Adrenal gland (tissue), 5 donors: Measurements from ENCODE around the gene APOA1.

Experiments
- POLR2A ChIP-seq, 2 donors: fragments of 450-650 bp; IDR thresholded peaks; one replicate each; pipeline ENCODE4 v1.6.1; 2017; ENCODE audit warnings: antibody characterized with exemption in 2 of 2, mild to moderate bottlenecking in 2 of 2, moderate library complexity in 1 of 2
- TF ChIP-seq, protein P1 (sequence below), 6 experiments: fragments of 450-650 bp in 4 of 6; fragments of 200-600 bp in 2 of 6; sonication (generic) in 1 of 6; IDR thresholded peaks; 1 replicate in 5 of 6; 2 replicates in 1 of 6; pipeline versions ENCODE4 v1.5.1 to v1.8.0; 2016 to 2021; ENCODE audit warnings: antibody characterized with exemption in 6 of 6, mild to moderate bottlenecking in 2 of 6, moderate library complexity in 1 of 6
- donor health status: DM: no; HTN: no; CAD: no.

DNA sequence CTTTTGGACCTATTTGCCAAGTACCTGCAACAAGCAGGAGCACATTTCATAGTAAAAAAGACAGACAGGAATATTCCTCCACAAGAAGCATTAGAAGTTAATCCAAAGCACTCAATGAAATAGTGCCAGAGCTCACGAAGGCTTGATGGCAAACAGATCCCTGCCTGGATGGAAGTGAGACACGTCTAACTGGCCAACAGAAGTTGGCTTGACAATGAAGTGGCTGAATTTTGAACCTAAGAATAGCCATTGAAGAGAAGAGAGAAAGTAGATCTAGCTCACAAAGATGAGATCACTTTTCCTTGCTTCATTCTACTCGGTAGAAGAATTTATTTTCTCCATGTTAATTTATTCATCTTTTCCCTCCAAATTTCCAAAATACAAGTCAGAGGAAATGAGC is 30.6 kb upstream of the APOA1 start:
- no peak for TF ChIP-seq POLR2A (IDR thresholded peaks at IDR 0.05)
- TF ChIP-seq, protein P1, sequence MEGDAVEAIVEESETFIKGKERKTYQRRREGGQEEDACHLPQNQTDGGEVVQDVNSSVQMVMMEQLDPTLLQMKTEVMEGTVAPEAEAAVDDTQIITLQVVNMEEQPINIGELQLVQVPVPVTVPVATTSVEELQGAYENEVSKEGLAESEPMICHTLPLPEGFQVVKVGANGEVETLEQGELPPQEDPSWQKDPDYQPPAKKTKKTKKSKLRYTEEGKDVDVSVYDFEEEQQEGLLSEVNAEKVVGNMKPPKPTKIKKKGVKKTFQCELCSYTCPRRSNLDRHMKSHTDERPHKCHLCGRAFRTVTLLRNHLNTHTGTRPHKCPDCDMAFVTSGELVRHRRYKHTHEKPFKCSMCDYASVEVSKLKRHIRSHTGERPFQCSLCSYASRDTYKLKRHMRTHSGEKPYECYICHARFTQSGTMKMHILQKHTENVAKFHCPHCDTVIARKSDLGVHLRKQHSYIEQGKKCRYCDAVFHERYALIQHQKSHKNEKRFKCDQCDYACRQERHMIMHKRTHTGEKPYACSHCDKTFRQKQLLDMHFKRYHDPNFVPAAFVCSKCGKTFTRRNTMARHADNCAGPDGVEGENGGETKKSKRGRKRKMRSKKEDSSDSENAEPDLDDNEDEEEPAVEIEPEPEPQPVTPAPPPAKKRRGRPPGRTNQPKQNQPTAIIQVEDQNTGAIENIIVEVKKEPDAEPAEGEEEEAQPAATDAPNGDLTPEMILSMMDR (IDR thresholded peaks at IDR 0.05), result no peak
